Measurements from ENCODE around the gene NALCN.

Gene NALCN

DNA sequence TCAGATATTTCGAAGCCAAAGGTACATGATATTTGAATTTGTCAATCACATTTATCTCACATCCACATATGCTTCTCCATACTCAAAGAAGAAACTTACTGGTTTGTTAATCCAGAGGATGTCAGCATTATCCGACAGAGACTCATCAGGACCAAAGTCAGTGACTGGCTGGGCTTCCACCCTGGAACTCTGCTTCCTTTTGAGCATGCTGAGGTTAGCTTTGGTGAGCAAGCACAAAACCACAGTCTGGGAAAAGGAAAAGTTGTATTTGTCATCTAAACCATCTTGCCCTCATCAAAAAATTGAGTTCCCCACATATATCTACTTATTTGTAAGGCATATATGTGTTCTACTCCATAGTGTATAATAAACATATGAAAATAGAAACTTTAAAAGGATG is 17.4 kb downstream of the NALCN start:
- Mint-ChIP-seq H3K27me3 (ENCODE audit: low read depth) (no peaks in the 10 kb centered on the region), H3K9me3 (no peaks in the 10 kb centered on the region)

DNA sequence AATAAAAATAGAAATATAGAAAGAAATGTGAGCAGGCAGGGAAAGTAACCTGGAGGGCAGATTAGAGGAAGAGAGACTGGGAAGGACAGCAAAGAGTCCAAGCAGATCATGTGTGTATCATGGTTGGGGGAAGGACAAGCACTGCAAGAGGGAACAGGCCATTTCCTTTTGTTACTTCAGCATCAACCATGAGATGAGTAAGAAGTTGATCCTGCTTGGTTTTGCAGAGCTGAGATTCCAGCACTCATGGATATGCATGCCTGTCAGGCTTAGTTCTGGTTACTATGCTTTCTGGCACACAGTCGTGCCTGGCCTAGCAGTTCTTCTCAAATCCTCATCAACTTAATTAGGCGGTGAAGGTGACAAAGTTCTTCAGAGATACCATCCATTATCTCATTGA is 18.1 kb downstream of the NALCN start:
- no peak for DNase-seq (ENCODE audit: low spot score)
- no peaks in the 10 kb centered on the region for H3K9me3 Mint-ChIP-seq
- H3K4me1 Mint-ChIP-seq (ENCODE audit: low read depth) = no peaks in the 10 kb centered on the region
- H3K36me3 Mint-ChIP-seq (ENCODE audit: low read depth) = no peaks in the 10 kb centered on the region
- no peak overlapping the region for H3K4me3 Mint-ChIP-seq
- H3K27me3 Mint-ChIP-seq (ENCODE audit: low read depth) = no peaks in the 10 kb centered on the region
- H3K27ac Mint-ChIP-seq = no peak overlapping the region

More for the DNA sequence above, 17.4 kb downstream of the NALCN start:
- Mint-ChIP-seq H3K27ac (no peak overlapping the region), H3K4me3 (no peak overlapping the region), H3K36me3 (ENCODE audit: low read depth) (no peaks in the 10 kb centered on the region), H3K4me1 (ENCODE audit: low read depth) (no peaks in the 10 kb centered on the region)
- DNase-seq (ENCODE audit: low spot score) = no peak

DNA sequence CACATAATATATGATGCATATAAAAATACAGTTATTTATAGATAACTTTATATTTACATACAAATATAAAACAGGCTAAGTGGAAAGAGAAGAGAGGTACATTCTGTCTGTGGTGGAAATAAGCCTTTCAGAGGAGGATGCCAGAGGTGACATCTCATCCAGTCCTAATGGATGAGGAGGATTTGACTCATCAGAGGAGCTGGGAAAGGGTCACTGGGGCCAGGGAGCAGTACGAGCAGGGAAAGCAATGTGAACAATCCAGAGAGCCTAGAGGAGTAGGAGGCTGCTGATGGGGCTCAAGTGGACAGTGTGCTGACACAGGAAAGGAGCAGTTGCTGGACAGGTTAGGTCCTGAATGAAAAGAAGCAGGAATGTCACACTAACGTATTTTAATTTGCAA is 18.6 kb downstream of the NALCN start:
- Mint-ChIP-seq H3K4me3 (no peak overlapping the region), H3K27ac (no peak overlapping the region), H3K9me3 (no peaks in the 10 kb centered on the region), H3K27me3 (ENCODE audit: low read depth) (no peaks in the 10 kb centered on the region), H3K36me3 (ENCODE audit: low read depth) (no peaks in the 10 kb centered on the region), H3K4me1 (ENCODE audit: low read depth) (no peaks in the 10 kb centered on the region)
- DNase-seq (ENCODE audit: low spot score) = no peak

DNA sequence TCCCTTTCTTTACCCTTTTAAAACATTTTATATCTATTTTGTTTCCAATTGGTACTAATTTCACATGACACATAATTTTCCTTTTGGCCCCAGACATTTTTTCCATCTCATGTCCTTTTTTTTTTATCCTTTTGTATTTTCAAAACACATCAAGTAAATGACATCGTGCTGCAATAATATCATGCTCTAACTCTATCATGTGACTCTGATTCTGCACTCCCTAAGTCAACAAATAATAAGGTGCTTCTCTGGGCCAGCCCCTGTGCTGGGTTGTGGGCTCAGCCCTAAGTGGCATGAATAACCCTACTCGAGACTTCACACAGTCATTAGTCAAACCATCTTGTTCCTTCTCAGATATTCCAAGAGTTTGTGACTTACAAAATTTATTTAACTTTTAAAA is 21.7 kb downstream of the NALCN start:
- DNase-seq (ENCODE audit: low spot score) = no peak
- H3K4me1 Mint-ChIP-seq (ENCODE audit: low read depth) = peaks cover 1% of the 10 kb centered on the region
- H3K27me3 Mint-ChIP-seq (ENCODE audit: low read depth) = no peaks in the 10 kb centered on the region
- no peak overlapping the region for H3K4me3 Mint-ChIP-seq
- no peak overlapping the region for H3K27ac Mint-ChIP-seq
- no peaks in the 10 kb centered on the region for H3K36me3 Mint-ChIP-seq (ENCODE audit: low read depth)
- H3K9me3 Mint-ChIP-seq = no peaks in the 10 kb centered on the region

DNA sequence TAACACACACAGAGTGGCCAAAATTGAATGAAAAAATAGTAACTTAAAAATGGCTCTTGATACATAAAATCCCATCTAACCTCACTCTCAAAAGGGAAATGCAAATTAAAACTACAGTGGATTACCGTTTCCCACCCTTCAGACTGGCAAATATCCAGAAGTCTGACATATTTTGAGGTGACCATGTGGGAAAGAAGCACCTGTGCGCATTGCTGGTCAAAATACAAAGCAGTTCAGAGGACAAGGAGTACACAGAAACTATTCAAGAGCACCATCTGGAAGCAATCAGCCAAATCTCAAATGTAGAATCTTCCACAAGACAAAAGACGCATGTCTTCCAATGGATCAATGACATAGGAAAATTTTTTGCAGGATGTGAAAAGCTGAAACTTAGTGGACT is 23.2 kb downstream of the NALCN start:
- Mint-ChIP-seq H3K27ac (no peak overlapping the region), H3K36me3 (ENCODE audit: low read depth) (no peaks in the 10 kb centered on the region), H3K9me3 (no peaks in the 10 kb centered on the region), H3K4me3 (no peak overlapping the region), H3K4me1 (ENCODE audit: low read depth) (peaks cover 1% of the 10 kb centered on the region), H3K27me3 (ENCODE audit: low read depth) (no peaks in the 10 kb centered on the region)
- no peak for DNase-seq (ENCODE audit: low spot score)

DNA sequence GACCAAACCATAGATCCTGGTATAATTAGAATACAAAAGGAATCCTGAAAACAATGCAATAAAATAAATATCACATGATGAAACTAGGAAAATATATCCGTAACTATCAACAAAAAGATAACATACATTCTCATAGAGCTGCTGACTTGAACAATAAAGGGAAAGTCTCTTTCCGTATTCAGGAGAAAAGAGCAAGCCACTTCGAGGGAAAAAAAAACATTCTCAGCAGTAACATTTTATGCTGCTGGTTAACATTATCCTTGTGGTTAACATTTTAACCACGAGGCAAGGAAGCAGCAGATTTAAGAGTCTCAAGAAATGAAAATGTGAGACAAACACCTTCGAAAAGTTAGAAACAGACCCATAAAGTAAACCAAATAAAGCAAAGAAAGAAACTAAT is 25.8 kb downstream of the NALCN start:
- H3K27me3 Mint-ChIP-seq (ENCODE audit: low read depth) = no peaks in the 10 kb centered on the region
- no peak for DNase-seq (ENCODE audit: low spot score)
- H3K4me3 Mint-ChIP-seq = no peak overlapping the region
- no peaks in the 10 kb centered on the region for H3K36me3 Mint-ChIP-seq (ENCODE audit: low read depth)
- no peak overlapping the region for H3K27ac Mint-ChIP-seq
- no peaks in the 10 kb centered on the region for H3K9me3 Mint-ChIP-seq
- peaks cover 1% of the 10 kb centered on the region for H3K4me1 Mint-ChIP-seq (ENCODE audit: low read depth)

DNA sequence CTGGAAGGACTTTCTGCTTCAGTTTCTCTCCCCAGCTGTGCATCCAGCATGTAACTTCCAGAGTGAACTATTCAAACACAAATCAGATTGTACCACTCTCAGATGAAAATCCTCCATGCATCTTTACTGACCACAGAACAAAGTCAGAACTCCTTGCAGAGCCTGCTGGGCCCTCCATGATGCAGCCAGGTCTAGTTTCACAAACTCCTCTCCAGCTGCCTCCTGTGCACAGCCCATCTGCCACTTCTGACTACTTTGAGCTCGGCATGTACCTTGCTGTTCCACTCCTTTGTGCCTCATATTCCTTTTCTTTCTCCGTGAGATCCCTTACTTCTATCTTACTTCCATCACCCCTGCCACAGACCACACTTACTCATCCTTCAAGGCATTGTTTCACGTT is 31.4 kb downstream of the NALCN start:
- H3K4me3 Mint-ChIP-seq = no peak overlapping the region
- H3K36me3 Mint-ChIP-seq (ENCODE audit: low read depth) = no peaks in the 10 kb centered on the region
- H3K4me1 Mint-ChIP-seq (ENCODE audit: low read depth) = no peaks in the 10 kb centered on the region
- no peak overlapping the region for H3K27ac Mint-ChIP-seq
- no peak for DNase-seq (ENCODE audit: low spot score)
- H3K27me3 Mint-ChIP-seq (ENCODE audit: low read depth) = no peaks in the 10 kb centered on the region
- H3K9me3 Mint-ChIP-seq = no peaks in the 10 kb centered on the region

DNA sequence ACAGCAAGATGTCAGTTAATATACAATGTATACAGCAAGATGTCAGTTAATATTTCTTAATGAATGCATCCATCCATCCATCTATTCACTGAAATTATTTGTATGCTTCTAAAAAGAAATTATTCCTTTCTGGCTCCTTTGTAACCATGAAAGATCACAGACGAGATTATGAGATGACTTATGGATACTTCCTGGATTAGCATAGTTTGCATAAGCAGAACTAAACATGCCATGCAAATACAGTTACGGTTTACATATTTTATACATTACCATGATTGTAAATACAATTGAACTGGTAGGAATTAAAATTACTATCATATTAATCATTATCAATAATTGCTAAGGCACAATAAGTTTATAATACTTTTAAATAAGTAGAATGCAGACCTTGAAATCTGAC is 32.7 kb downstream of the NALCN start:
- Mint-ChIP-seq H3K4me1 (ENCODE audit: low read depth) (no peaks in the 10 kb centered on the region), H3K4me3 (no peak overlapping the region), H3K36me3 (ENCODE audit: low read depth) (no peaks in the 10 kb centered on the region), H3K27me3 (ENCODE audit: low read depth) (no peaks in the 10 kb centered on the region), H3K27ac (no peak overlapping the region), H3K9me3 (no peaks in the 10 kb centered on the region)
- no peak for DNase-seq (ENCODE audit: low spot score)

DNA sequence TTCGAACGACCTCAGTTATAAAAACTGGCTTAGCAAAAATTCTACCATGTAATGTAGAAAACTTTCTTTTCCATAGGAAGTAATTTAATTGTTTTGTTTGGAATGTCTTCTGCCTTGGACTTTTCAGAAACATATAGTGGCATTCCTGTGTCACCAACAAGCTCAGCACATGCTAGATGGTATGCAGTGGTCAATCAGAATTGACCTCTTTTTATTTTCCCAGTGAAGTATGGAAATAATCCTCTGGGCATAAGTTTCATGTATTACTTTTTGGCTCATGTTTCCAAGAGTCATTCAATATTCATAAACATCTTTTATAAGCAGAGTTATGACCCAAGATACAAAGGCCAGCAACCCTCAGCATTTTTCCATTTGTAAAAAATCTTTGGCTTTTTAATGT is 33.6 kb downstream of the NALCN start:
- Mint-ChIP-seq H3K36me3 (ENCODE audit: low read depth) (no peaks in the 10 kb centered on the region), H3K4me3 (no peak overlapping the region), H3K4me1 (ENCODE audit: low read depth) (no peaks in the 10 kb centered on the region), H3K27ac (no peak overlapping the region), H3K27me3 (ENCODE audit: low read depth) (no peaks in the 10 kb centered on the region), H3K9me3 (no peaks in the 10 kb centered on the region)
- no peak for DNase-seq (ENCODE audit: low spot score)

DNA sequence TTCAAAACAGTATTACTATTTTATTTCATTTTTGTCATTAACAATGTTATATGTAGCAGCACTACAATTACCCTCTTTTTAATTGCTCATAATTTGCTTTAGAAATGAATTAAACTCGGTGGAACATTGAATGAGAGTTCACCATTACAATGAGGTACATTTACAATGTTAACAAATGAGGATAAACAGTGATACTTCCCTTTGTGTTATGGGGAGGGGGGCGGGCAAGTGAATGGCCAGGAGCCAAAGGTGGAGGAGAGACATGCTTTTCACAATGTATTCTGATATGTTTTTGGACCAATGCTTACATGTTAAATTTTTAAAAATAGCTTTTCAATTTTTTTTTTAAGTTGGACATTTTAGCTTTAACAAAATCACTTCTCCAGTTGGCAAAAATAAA is 34.2 kb downstream of the NALCN start:
- H3K27ac Mint-ChIP-seq = no peak overlapping the region
- H3K36me3 Mint-ChIP-seq (ENCODE audit: low read depth) = no peaks in the 10 kb centered on the region
- H3K4me3 Mint-ChIP-seq = no peak overlapping the region
- no peaks in the 10 kb centered on the region for H3K27me3 Mint-ChIP-seq (ENCODE audit: low read depth)
- no peaks in the 10 kb centered on the region for H3K4me1 Mint-ChIP-seq (ENCODE audit: low read depth)
- H3K9me3 Mint-ChIP-seq = no peaks in the 10 kb centered on the region
- no peak for DNase-seq (ENCODE audit: low spot score)

DNA sequence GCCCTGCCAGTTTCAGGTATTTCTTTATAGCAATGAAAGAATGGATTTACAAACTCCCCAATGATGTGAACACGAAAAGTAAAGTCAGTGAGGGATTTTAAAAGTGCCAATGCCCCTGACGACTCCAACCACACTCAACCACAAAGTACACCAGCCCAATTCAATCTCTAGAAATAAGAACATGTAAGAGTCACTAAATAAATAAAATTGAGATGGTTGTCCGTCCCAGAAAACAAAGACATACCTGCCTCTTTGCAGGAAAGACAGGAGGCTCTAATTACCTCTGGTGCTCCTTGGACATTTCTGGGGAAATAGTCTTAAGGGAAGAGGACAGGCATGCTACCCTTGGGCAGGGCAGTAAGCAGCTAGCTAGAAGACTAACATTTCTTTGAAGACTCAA is 55.8 kb downstream of the NALCN start:
- H3K27me3 Mint-ChIP-seq (ENCODE audit: low read depth) = no peaks in the 10 kb centered on the region

DNA sequence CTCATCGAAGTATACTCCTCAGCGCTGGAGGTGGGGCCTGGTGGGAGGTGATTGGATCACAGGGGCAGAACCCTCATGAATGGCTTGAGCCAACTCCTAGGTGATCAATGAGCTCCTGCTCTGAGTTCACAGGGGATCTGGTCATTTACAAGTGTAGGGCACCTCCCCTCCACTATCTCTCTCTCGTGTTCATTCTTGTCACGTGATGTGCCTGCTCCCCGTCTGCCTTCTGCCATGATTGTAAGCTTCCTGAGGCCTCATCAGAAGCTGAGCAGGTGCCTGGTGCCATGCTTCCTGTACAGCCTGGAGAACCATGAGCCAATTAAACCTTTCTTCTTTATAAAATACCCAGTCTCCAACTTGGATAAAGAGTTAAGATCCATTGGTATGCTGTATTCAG is 61.4 kb downstream of the NALCN start:
- H3K4me3 Mint-ChIP-seq = no peak overlapping the region

More for the DNA sequence above, 55.8 kb downstream of the NALCN start:
- no peaks in the 10 kb centered on the region for H3K4me1 Mint-ChIP-seq (ENCODE audit: low read depth)
- H3K9me3 Mint-ChIP-seq = peaks cover 3% of the 10 kb centered on the region
- H3K36me3 Mint-ChIP-seq (ENCODE audit: low read depth) = no peaks in the 10 kb centered on the region
- H3K4me3 Mint-ChIP-seq = no peak overlapping the region
- no peak overlapping the region for H3K27ac Mint-ChIP-seq
- no peak for DNase-seq (ENCODE audit: low spot score)

DNA sequence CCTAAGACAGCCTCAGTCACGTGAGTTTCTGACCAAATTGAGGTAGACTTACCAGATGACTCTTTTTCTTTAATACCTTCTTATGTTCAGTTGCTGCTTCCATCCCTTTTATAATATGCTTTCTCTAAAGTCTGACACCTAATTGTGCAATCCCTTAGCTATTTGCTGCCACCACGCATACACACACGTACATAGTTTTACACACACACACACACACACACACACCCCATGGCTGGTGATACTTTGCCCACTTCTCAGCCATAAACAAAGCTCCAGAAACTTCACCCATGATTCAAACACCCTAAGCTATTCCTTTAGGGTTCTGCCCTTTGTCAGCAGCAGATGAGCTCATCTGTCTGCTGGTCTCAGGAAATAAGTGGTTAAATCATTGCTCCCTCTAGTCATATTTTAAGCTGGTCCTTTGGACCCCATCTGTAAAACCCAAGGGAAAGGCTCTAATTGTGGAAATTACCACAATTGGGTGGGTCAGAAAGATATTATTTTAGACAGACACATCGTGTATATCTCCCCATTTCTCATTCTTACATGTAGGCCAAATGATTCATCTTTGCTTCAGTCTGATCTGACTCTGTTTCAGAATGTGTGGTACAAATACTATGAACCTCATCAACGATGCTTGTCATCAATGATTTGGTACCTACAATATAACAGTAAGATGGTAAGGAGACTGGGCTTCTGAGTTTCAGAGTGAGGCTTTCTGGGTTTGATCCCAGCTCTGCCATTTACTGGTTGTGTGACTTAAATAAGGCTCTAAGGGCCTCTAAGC is 69.2 kb downstream of the NALCN start:
- Mint-ChIP-seq H3K27ac (no peak overlapping the region), H3K36me3 (ENCODE audit: low read depth) (no peaks in the 10 kb centered on the region), H3K9me3 (no peaks in the 10 kb centered on the region), H3K27me3 (ENCODE audit: low read depth) (no peaks in the 10 kb centered on the region), H3K4me3 (no peak overlapping the region), H3K4me1 (ENCODE audit: low read depth) (no peaks in the 10 kb centered on the region)
- DNase-seq (ENCODE audit: low spot score) = no peak

More for the DNA sequence above, 61.4 kb downstream of the NALCN start:
- DNase-seq (ENCODE audit: low spot score) = no peak
- Mint-ChIP-seq H3K4me1 (ENCODE audit: low read depth) (no peaks in the 10 kb centered on the region), H3K27ac (no peak overlapping the region), H3K9me3 (peaks cover 3% of the 10 kb centered on the region), H3K36me3 (ENCODE audit: low read depth) (no peaks in the 10 kb centered on the region), H3K27me3 (ENCODE audit: low read depth) (no peaks in the 10 kb centered on the region)

DNA sequence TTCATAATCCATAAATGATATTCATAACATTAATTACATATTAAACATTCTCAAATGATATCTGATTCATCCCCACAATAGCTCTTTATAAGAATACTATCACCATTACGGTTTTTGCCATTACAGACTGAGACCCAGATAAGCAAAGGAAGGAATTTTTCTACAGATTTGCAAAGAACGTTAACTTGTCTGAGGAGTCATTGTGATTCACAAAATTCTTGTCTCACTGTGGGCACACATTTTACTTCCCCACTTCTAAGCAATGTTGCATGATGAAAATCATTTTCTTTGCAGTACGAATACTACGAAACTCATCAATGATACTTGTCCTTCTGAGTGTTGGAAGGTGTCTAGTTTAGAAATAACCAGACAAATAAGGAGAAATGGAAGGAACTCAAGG is 70.1 kb downstream of the NALCN start:
- Mint-ChIP-seq H3K9me3 (no peaks in the 10 kb centered on the region), H3K27me3 (ENCODE audit: low read depth) (no peaks in the 10 kb centered on the region), H3K4me3 (no peak overlapping the region), H3K36me3 (ENCODE audit: low read depth) (no peaks in the 10 kb centered on the region), H3K27ac (no peak overlapping the region), H3K4me1 (ENCODE audit: low read depth) (no peaks in the 10 kb centered on the region)
- no peak for DNase-seq (ENCODE audit: low spot score)

DNA sequence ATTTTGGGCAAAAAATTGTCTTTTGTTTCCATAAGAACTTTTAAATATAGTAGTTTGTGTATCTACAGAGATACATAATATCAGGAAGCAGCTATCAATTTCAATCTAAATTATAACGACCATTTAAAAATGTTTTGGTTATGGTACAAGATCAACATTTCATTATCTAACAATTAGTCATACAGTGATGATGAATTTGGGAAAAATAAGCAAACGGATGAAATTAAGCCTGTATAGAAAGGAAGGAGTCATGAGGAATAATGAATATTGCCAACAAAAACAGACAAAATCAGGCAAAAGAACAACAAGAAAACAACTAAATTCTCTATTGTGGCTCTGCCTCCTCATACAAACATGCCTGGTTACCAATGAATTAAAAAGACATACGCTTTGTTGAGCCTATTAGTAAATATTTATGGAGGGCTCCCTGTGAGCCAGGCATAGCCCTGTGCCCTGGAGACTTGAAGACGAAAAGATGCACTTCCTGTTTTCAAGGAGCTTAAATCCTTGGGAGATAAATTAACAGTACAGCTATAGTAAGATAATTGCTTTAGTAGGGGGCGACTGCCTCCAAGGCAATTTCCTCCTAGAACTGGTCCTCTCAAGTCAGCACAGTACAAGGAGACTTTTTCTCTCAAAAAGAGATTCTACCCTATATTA is 73.0 kb downstream of the NALCN start:
- no peak overlapping the region for H3K4me3 Mint-ChIP-seq
- H3K4me1 Mint-ChIP-seq (ENCODE audit: low read depth) = no peaks in the 10 kb centered on the region
- no peak overlapping the region for H3K27ac Mint-ChIP-seq
- no peaks in the 10 kb centered on the region for H3K36me3 Mint-ChIP-seq (ENCODE audit: low read depth)
- no peak for DNase-seq (ENCODE audit: low spot score)
- H3K9me3 Mint-ChIP-seq = no peaks in the 10 kb centered on the region
- no peaks in the 10 kb centered on the region for H3K27me3 Mint-ChIP-seq (ENCODE audit: low read depth)
